IMR-90 (cell line): ENCODE results near the gene USP36. TPM values are rescaled to one million over a fixed set of nuclear protein-coding genes. Genes with fewer than 3 reads are reported as not detected.

Experiments used
- ATAC-seq: fragments of 200-7000 bp; cut with Tn5 transposase; 2 replicates; pipeline ENCODE4 v1.9.1; 2020; ENCODE audit warnings: low read depth, mild to moderate bottlenecking, moderate library complexity
- BruUV-seq: library from RNA; stranded (reverse); fragments of 400-500 nt; replicated peaks from 2 replicates; lab custom pipeline; 2021; lab: Mats Ljungman, UMichigan
- CTCF ChIA-PET: fragments of 300-600 bp; formaldehyde crosslinking; extraction: SDS; loops from one replicate; lab custom pipeline; 2021; ENCODE audit warnings: antibody characterized with exemption; lab: Yijun Ruan, JAX
- POLR2A ChIA-PET: fragments of 300-600 bp; sonication (Branson Sonifier 250); formaldehyde crosslinking; loops from one replicate; lab custom pipeline; 2022; ENCODE audit warnings: antibody characterized with exemption; ENCODE audit not compliant: unreplicated experiment; lab: Charles Lee
- DNase-seq: peaks from one replicate; pipeline ENCODE4 v3.0.0; 2013
- H2AFZ ChIP-seq: replicated peaks from 2 replicates; pipeline ENCODE3; 2013; ENCODE audit warnings: low read length, mild to moderate bottlenecking; ENCODE audit not compliant: poor library complexity
- H2AK5ac ChIP-seq: 2 replicates; pipeline ENCODE4 v1.6.1; 2013; ENCODE audit warnings: low read depth, low read length, inconsistent platforms
- H2AK9ac ChIP-seq: replicated peaks from 2 replicates; pipeline ENCODE3; 2013; ENCODE audit warnings: mild to moderate bottlenecking, low read depth, low read length, moderate library complexity; ENCODE audit not compliant: poor library complexity
- H2BK120ac ChIP-seq: 2 replicates; pipeline ENCODE4 v1.6.1; 2013; ENCODE audit warnings: low read depth, low read length, inconsistent platforms
- H2BK15ac ChIP-seq: 3 replicates; pipeline ENCODE4 v1.6.1; 2013; ENCODE audit warnings: low read depth, low read length, inconsistent platforms
- H2BK20ac ChIP-seq: 2 replicates; pipeline ENCODE4 v1.6.1; 2013; ENCODE audit warnings: low read depth, mild to moderate bottlenecking, inconsistent platforms, low read length, moderate library complexity
- H2BK5ac ChIP-seq: 2 replicates; pipeline ENCODE4 v1.6.1; 2013; ENCODE audit warnings: mild to moderate bottlenecking, low read depth, low read length, inconsistent platforms; ENCODE audit not compliant: poor library complexity, severe bottlenecking
- H3K14ac ChIP-seq: replicated peaks from 2 replicates; pipeline ENCODE4 v1.6.1; 2013; ENCODE audit warnings: low read depth, low read length, inconsistent platforms
- H3K18ac ChIP-seq: 2 replicates; pipeline ENCODE4 v1.6.1; 2013; ENCODE audit warnings: low read depth, low read length, control low read depth
- H3K23ac ChIP-seq: 2 replicates; pipeline ENCODE4 v1.6.1; 2013; ENCODE audit warnings: low read depth, low read length, inconsistent platforms
- H3K27ac ChIP-seq: 2 replicates; pipeline ENCODE4 v1.5.1; 2013; ENCODE audit warnings: mild to moderate bottlenecking, control low read depth, low read length; ENCODE audit not compliant: insufficient read depth
- H3K27me3 ChIP-seq: 2 replicates; pipeline ENCODE4 v1.6.1; 2013; ENCODE audit warnings: low read length; ENCODE audit not compliant: control insufficient read depth, insufficient read depth
- H3K36me3 ChIP-seq: 2 replicates; pipeline ENCODE4 v1.6.1; 2013; ENCODE audit warnings: low read length, mixed read lengths; ENCODE audit not compliant: control insufficient read depth, insufficient read depth
- H3K4ac ChIP-seq: 2 replicates; pipeline ENCODE4 v1.6.1; 2013; ENCODE audit warnings: low read depth, low read length, inconsistent platforms
- H3K4me1 ChIP-seq: 2 replicates; pipeline ENCODE4 v1.6.1; 2013; ENCODE audit warnings: low read length, mixed read lengths; ENCODE audit not compliant: control insufficient read depth, insufficient read depth
- H3K4me2 ChIP-seq: 2 replicates; pipeline ENCODE4 v1.6.1; 2013; ENCODE audit warnings: low read depth, mild to moderate bottlenecking, control low read depth, low read length, moderate library complexity
- H3K4me3 ChIP-seq: 2 replicates; pipeline ENCODE4 v1.5.1; 2013; ENCODE audit warnings: low read depth, mild to moderate bottlenecking, control low read depth, low read length, moderate library complexity; ENCODE audit not compliant: insufficient read depth
- H3K56ac ChIP-seq: 2 replicates; pipeline ENCODE4 v1.6.1; 2013; ENCODE audit warnings: low read length, inconsistent platforms; ENCODE audit not compliant: insufficient read depth; ENCODE audit errors: extremely low read depth
- H3K79me1 ChIP-seq, 2 experiments: 2 replicates each; pipeline ENCODE4 v1.6.1; 2013; ENCODE audit warnings: low read length in 2 of 2, inconsistent platforms in 1 of 2, low read depth in 1 of 2
- H3K9ac ChIP-seq: 2 replicates; pipeline ENCODE4 v1.6.1; 2013; ENCODE audit warnings: low read depth, low read length, control low read depth
- H3K9me1 ChIP-seq: 2 replicates; pipeline ENCODE4 v1.6.1; 2013; ENCODE audit warnings: low read length, inconsistent platforms; ENCODE audit not compliant: insufficient read depth
- H3K9me3 ChIP-seq: 2 replicates; pipeline ENCODE4 v1.6.1; 2013; ENCODE audit warnings: low read length; ENCODE audit not compliant: control insufficient read depth, insufficient read depth
- H4K20me1 ChIP-seq: 2 replicates; pipeline ENCODE4 v1.6.1; 2013; ENCODE audit warnings: low read length, inconsistent platforms; ENCODE audit not compliant: insufficient read depth
- H4K5ac ChIP-seq: 2 replicates; pipeline ENCODE4 v1.6.1; 2013; ENCODE audit warnings: mild to moderate bottlenecking, low read depth, low read length, control low read depth
- H4K8ac ChIP-seq, 2 experiments: 2 replicates each; pipeline ENCODE4 v1.6.1; 2013; ENCODE audit warnings: low read depth in 2 of 2, low read length in 2 of 2, control low read depth in 1 of 2, inconsistent platforms in 1 of 2
- H4K91ac ChIP-seq: 2 replicates; pipeline ENCODE4 v1.6.1; 2013; ENCODE audit warnings: low read depth, low read length, inconsistent platforms; ENCODE audit not compliant: insufficient read depth
- CHD1 ChIP-seq: IDR thresholded peaks from 2 replicates; pipeline ENCODE4 v1.6.1; 2012; ENCODE audit warnings: low read depth, low read length, improper control_type of control experiment
- FOS ChIP-seq: fragments of 150-350 bp; IDR thresholded peaks from 2 replicates; pipeline ENCODE4 v1.6.1; 2016; ENCODE audit warnings: low read depth, low read length
- MAFK ChIP-seq: IDR thresholded peaks from 2 replicates; pipeline ENCODE4 v1.6.1; 2012; ENCODE audit warnings: low read depth, low read length, improper control_type of control experiment
- MAZ ChIP-seq: IDR thresholded peaks from 2 replicates; pipeline ENCODE4 v1.6.1; 2012; ENCODE audit warnings: low read depth, mild to moderate bottlenecking, low read length, improper control_type of control experiment, moderate library complexity, borderline replicate concordance
- MXI1 ChIP-seq: IDR thresholded peaks from 2 replicates; pipeline ENCODE4 v1.6.1; 2012; ENCODE audit warnings: low read depth, mild to moderate bottlenecking, low read length, moderate library complexity, borderline replicate concordance
- NFE2L2 ChIP-seq: fragments of 150-350 bp; IDR thresholded peaks from 2 replicates; pipeline ENCODE4 v1.6.1; 2016; ENCODE audit warnings: low read depth, mild to moderate bottlenecking, low read length
- POLR2A ChIP-seq: IDR thresholded peaks from 2 replicates; pipeline ENCODE4 v1.6.1; 2012; ENCODE audit warnings: mild to moderate bottlenecking, low read depth, low read length
- RCOR1 ChIP-seq: IDR thresholded peaks from 2 replicates; pipeline ENCODE4 v1.6.1; 2012; ENCODE audit warnings: mild to moderate bottlenecking, low read length, improper control_type of control experiment; ENCODE audit not compliant: insufficient replicate concordance
- RFX5 ChIP-seq: IDR thresholded peaks from 2 replicates; pipeline ENCODE4 v1.8.0; 2012; ENCODE audit warnings: low read depth, mild to moderate bottlenecking, low read length, moderate library complexity
- SMC3 ChIP-seq: fragments of 150-350 bp; IDR thresholded peaks from 2 replicates; pipeline ENCODE4 v1.6.1; 2016; ENCODE audit warnings: low read depth, mild to moderate bottlenecking, antibody characterized with exemption, low read length, moderate library complexity
- WGBS, 2 experiments: methylation state at CpG; one replicate each; pipeline versions ENCODE4 v1.1.5 to v1.1.7; 2013; ENCODE audit warnings: missing lambda C conversion rate in 2 of 2; ENCODE audit not compliant: insufficient read length in 1 of 2; ENCODE audit errors: extremely low coverage in 2 of 2; 5-methylcytosine and 5-hydroxymethylcytosine counted together
- dilution Hi-C: fragments of 300-500 bp; cut with HindIII; formaldehyde crosslinking; loops from one replicate; pipeline ENCODE4 v1.14.3; 2018; ENCODE audit warnings: low sequenced_read_pairs; ENCODE audit not compliant: unreplicated experiment
- in situ Hi-C: fragments of 300-500 bp; cut with MboI; formaldehyde crosslinking; loops from 3 replicates; pipeline ENCODE4 v1.14.3; 2019; ENCODE audit warnings: low sequenced_read_pairs, inconsistent platforms, mixed read lengths
- intact Hi-C: fragments of 100-400 bp; cut with micrococcal nuclease; formaldehyde crosslinking; loops from 2 replicates; pipeline ENCODE4 v1.10.0; 2022
- polyA plus RNA-seq, 3 experiments: library from polyadenylated mRNA; depleted of rRNA; stranded (reverse); fragments of >200 nt; gene quantifications; 2 replicates each; pipeline ENCODE4 v1.2.3, GENCODE V29; 2012; ENCODE audit warnings: low replicate concordance in 1 of 3
- total RNA-seq: library from RNA; depleted of rRNA; stranded (reverse); fragments of >200 nt; gene quantifications from 2 replicates; pipeline ENCODE4 v1.2.3, GENCODE V29; 2012
- TF ChIP-seq, protein P1 (sequence below): conservative IDR thresholded peaks from 2 replicates; pipeline ENCODE4 v1.5.1; 2012; ENCODE audit warnings: mild to moderate bottlenecking, low read depth, low read length, improper control_type of control experiment

Gene USP36
- total and polyA plus RNA-seq, 2 of the 4 experiments (the other 2 are of a cell fraction), result 30.6 to 38.3 TPM

DNA sequence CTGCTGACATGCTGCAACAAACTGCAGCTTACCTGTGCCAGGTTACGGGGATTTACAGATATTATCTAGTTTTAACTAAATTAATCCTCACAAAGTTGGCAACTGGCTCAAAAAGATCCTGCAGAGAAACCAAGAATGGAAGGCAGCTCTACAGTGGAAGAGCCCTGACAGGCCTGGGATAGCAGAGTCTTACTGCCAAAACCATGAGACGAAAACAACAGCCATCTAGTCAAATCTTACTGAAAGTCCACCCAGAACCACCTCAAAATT, 8.1 kb downstream of the USP36 start:
- Histone ChIP-seq H2BK120ac (no peak overlapping the region), H3K4me3 (no peak overlapping the region), H3K4me2 (no peak overlapping the region), H2BK5ac (no peak overlapping the region), H3K9ac (no peak overlapping the region), H3K9me3 (no peaks in the 10 kb centered on the region), H4K5ac (no peak overlapping the region), H3K27ac (no peak overlapping the region), H3K18ac (no peak overlapping the region), H4K8ac (no peak overlapping the region), H3K23ac (no peak overlapping the region), H3K27me3 (no peaks in the 10 kb centered on the region), H3K79me1 (peaks cover 37 to 69% of the 10 kb centered on the region in 2 experiments), H3K14ac (no peak overlapping the region), H3K36me3 (peaks cover 65% of the 10 kb centered on the region), H2AK9ac (no peak overlapping the region), H3K9me1 (peaks cover 6% of the 10 kb centered on the region), H4K20me1 (peaks cover 41% of the 10 kb centered on the region), H3K56ac (no peak overlapping the region), H2BK15ac (no peak overlapping the region), H2AFZ (no peak overlapping the region), H3K4ac (no peak overlapping the region), H2BK20ac (no peak overlapping the region), H3K4me1 (no peaks in the 10 kb centered on the region), H2AK5ac (no peak overlapping the region), H4K91ac (no peak overlapping the region)
- DNase-seq, result no peak
- intact Hi-C loops, result no loop called here
- no peak for TF ChIP-seq SMC3
- no peak for TF ChIP-seq POLR2A
- no peak for TF ChIP-seq NFE2L2
- no peak for TF ChIP-seq RFX5
- TF ChIP-seq MAZ, result no peak
- no peak for TF ChIP-seq CHD1
- no peak for TF ChIP-seq FOS
- no peak for TF ChIP-seq RCOR1
- no peak for TF ChIP-seq MXI1
- no peak for TF ChIP-seq MAFK
- TF ChIP-seq, protein P1, sequence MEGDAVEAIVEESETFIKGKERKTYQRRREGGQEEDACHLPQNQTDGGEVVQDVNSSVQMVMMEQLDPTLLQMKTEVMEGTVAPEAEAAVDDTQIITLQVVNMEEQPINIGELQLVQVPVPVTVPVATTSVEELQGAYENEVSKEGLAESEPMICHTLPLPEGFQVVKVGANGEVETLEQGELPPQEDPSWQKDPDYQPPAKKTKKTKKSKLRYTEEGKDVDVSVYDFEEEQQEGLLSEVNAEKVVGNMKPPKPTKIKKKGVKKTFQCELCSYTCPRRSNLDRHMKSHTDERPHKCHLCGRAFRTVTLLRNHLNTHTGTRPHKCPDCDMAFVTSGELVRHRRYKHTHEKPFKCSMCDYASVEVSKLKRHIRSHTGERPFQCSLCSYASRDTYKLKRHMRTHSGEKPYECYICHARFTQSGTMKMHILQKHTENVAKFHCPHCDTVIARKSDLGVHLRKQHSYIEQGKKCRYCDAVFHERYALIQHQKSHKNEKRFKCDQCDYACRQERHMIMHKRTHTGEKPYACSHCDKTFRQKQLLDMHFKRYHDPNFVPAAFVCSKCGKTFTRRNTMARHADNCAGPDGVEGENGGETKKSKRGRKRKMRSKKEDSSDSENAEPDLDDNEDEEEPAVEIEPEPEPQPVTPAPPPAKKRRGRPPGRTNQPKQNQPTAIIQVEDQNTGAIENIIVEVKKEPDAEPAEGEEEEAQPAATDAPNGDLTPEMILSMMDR, result no peak
- no peak for ATAC-seq
- ChIA-PET CTCF (no interaction called here), POLR2A (no interaction called here)
- no TSS peak for BruUV-seq
- WGBS, 2 experiments, result no CpG with 5 or more reads among the region's 2 CpGs
- dilution Hi-C loops, result no loop called here
- in situ Hi-C loops, result no loop called here
